GM21786 (cell line): ENCODE measurements around the gene GATAD2B.
"Not testable (repeated sequence)": the region's sequence is repeated elsewhere in the genome, so short reads cannot be mapped to it uniquely, and the experiment has no call there.

Source experiments
- ATAC-seq: cut with Tn5 transposase; IDR thresholded peaks from one replicate; pipeline ENCODE4 v1.9.1; 2021; ENCODE audit not compliant: unreplicated experiment

GATAD2B gene

DNA sequence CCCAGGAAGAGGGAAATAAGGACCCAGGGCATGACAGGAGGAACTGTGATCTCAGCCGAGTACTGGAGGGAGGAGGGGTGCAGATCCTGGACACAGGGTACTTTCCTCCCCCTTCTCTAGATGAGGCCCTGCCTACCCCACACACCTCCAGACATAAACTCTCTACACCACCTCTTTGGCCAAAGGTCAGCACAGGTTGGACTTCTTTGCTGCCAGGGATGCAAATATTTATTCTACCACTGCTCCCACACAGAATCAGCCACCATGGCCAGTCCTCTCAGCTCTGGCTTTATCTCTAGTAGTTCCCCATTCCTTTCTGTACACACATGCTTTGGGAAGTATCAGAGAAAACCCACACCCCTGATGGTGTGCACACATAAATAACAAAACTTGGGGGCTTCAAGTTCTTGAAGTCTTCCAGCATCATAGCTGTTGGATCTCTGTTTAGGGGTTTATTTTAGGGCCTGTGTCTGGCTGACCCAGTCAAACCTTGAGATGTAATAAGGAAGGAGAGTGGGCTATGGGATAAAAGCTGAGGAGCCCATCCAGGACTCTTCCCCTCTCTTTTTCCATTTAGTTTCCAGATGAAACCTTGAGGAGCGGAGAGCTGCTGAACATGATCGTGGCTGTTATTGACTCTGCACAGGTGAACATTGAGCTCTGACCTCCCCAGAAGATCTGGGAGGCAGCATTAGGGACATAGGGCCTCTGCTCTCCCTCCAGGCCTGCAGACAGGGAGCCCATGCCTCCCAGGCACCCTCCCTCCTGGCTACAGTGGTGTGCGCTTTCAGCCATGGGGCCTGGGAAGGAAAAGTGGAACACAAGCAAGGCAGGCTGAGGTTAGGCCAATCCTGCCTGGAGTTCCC, 154.2 kb downstream of the GATAD2B start:
- no peak for ATAC-seq

- ATAC-seq: no peak
These were observed 155.3 kb downstream of the GATAD2B start for GRCh38 chr1:153767519-153767918.

DNA sequence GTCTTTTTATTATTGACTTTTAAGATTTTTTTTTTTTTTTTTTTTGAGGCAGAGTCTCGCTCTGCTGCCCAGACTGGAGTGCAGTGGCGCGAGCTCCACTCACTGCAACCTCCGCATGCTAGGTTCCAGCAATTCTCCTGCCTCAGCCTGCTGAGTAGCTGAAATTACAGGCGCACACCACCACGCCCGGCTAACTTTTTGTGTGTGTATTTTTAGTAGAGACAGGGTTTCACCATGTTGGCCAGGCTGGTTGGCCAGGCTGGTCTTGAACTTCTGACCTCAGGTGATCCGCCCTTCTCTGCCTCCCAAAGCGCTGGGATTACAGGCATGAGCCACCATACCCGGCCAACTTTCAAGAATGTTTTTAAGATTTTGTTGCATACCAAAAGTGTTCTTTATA, 156.1 kb downstream of the GATAD2B start:
- ATAC-seq: not testable (repeated sequence)

DNA sequence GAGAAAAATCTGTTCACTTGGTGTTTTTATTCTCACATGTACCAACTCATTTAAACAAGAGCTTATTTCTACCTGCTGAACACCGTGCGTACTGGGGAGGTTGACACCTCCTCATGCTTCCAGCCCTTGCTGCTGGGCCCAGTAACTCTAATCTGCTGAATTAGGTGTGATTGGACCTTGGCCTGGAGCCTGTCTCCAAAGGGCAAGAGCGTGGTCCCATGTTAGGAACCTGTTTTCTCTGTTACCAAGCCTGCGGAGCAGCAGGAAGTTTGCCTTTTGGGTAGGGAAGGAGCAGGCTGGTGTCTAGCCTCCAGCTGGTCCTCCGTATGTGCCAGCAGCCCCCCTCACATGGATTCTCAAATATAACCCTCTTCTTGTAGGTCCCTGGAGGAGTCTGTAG, 158.5 kb downstream of the GATAD2B start:
- ATAC-seq: no peak

DNA sequence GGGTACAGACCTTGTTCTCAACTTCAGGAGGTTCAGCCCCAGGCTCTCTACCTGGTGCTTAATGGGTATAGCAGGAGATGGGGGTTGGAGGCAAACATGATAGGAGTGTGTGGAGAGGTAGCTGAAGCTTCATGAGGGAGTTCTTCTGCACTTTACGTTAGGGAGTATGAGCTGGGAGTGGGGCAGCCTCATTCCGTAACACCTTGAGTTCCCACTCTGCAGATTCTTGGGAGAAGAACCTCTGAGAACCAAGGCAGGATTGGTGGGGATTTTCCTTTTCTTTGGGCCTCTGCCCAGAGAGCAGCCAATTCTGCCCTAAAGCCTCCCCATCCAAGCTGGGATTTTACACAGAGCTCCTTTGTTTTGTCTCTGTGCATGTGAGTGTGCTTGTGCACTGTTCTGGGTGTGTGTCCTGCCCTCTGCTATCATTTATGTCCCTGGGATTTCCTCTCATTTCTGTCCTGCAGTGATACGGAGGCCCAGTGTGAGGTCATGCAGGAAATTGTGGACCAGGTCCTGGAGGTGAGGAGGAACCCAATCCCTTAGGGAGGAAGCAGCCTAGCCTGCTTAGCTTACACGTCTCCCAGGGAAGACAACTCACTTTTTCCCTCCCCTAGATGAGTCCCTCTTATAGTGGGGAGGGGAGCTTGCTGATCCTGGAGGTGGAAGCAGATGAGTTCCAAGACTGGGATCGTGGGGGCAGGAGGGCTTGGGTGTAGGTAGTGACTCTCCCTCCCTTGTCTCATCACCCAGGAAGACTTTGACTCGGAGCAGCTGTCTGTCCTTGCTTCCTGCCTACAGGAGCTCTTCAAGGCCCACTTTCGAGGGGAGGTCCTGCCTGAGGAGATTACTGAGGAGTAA, 159.2 kb downstream of the GATAD2B start:
- no peak for ATAC-seq

DNA sequence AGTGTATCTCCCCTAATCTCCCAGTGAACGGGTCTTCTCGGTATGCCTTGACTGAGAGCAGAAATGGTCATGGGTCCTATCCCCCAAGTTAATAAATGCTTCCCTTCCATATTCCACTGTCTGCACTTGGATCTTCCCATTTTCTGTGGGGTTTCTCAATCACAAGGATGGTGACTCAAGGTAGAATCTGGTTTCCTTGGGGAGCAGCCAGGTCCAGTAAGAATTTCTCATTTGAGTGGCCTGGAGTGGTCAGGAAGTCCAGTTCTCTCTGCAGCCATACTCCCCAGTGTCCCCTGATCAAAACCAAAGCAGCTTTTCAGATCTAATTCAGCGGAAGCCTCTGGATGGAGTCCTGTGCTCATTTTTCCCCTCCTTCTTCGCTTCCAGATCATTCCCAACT, 162.3 kb downstream of the GATAD2B start:
- ATAC-seq: no peak
